Measurements from ENCODE around the gene IFT43. TPM values are rescaled to one million over a fixed set of nuclear protein-coding genes. Genes with fewer than 3 reads are reported as not detected.

Gene IFT43
- total and polyA plus RNA-seq, 10 of the 15 experiments (the other 5 are each of a cell fraction or from before 2014, with no cell fraction given) = 8.2 to 24.8 (median 14.0) TPM

- TF ChIP-seq ZNF592 (IDR thresholded peaks at IDR 0.05) (no peak), ZZZ3 (IDR thresholded peaks at IDR 0.05; ENCODE audit: control insufficient read depth, insufficient read length, low read depth) (no peak), WRNIP1 (IDR thresholded peaks at IDR 0.05; ENCODE audit: borderline replicate concordance, low read depth, low read length) (no peak), ETV6 (conservative IDR thresholded peaks at IDR 0.05 in 1 of 2, IDR thresholded peaks at IDR 0.05 in 1 of 2; ENCODE audit: borderline replicate concordance in 1 of 2, low read depth in 1 of 2) (no peak), CTCF (IDR thresholded peaks at IDR 0.05 in 2 of 3, conservative IDR thresholded peaks at IDR 0.05 in 1 of 3; ENCODE audit: control insufficient read depth in 2 of 3, extremely low read depth in 1 of 3, insufficient read depth in 1 of 3, low read depth in 3 of 3, low read length in 3 of 3) (peak; percentile 53 to 88 (median 80); a peak in 5 of 6 replicates), ZSCAN29 (IDR thresholded peaks at IDR 0.05) (no peak), NR2C1 (IDR thresholded peaks at IDR 0.05) (no peak), PAX5 (IDR thresholded peaks at IDR 0.05; ENCODE audit: borderline replicate concordance, low read depth, low read length) (no peak), SREBF2 (IDR thresholded peaks at IDR 0.05; ENCODE audit: low read length) (no peak), EZH2 (IDR thresholded peaks at IDR 0.05; ENCODE audit: borderline replicate concordance, control insufficient read depth, low read depth, low read length) (no peak), MYC (IDR thresholded peaks at IDR 0.05; ENCODE audit: insufficient read depth, insufficient read length, insufficient replicate concordance, low read length, severe bottlenecking) (no peak), SREBF1 (IDR thresholded peaks at IDR 0.05; ENCODE audit: low read length) (no peak), RFX5 (IDR thresholded peaks at IDR 0.05; ENCODE audit: low read depth, low read length) (no peak), EP300 (IDR thresholded peaks at IDR 0.05; ENCODE audit: borderline replicate concordance in 1 of 2, control insufficient read depth in 1 of 2, low read depth in 2 of 2, low read length in 2 of 2) (no peak), RBBP5 (conservative IDR thresholded peaks at IDR 0.05) (no peak), IRF3 (IDR thresholded peaks at IDR 0.05) (no peak), TCF12 (IDR thresholded peaks at IDR 0.05; ENCODE audit: low read depth, low read length) (no peak), FOXM1 (IDR thresholded peaks at IDR 0.05; ENCODE audit: low read depth, low read length) (0 out of 2 replicates have a peak, but pooled peaks have one; percentile 54)
These were observed 65.3 kb downstream of the IFT43 start (continued) for GRCh38 chr14:76050797-76051392.
